PC-3 (cell line): ENCODE measurements around the gene STK24.

Source experiments
- CTCF ChIP-seq: fragments of 300-600 bp; sonication (generic); conservative IDR thresholded peaks from 2 replicates; pipeline ENCODE4 v1.5.1; 2017; ENCODE audit warnings: antibody characterized with exemption, low read depth, mild to moderate bottlenecking, low read length
- EZH2 ChIP-seq: fragments of 300-600 bp; sonication (generic); IDR thresholded peaks from one replicate; pipeline ENCODE4 v1.6.1; 2017; ENCODE audit warnings: antibody characterized with exemption, mild to moderate bottlenecking, low read length; ENCODE audit not compliant: unreplicated experiment

DNA sequence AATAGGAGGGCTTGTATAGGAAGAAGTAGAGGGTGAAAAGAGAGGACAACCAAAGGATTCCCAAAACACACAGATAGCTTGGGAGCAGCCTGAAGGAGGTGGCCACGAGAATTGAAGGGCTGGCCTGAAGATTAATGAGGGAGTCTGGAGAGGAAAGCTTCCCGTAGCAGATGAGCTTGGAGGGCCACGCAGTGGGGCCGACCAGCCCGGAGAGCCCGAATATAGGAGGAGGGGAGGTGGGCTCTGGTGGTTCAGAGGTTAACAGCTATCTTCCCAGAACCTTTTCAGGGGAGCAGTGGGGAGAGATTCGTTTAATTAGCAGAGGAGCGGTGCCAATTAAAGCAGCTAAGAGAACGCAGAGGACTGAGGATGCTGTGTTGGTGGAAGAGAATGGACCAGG is 154.9 kb downstream of the STK24 start:
- TF ChIP-seq CTCF (no peak), EZH2 (no peak)
